NOMO-1 treated with DMSO at 0.1 percent for 48 hours (cell line): Measurements from ENCODE around the gene SERPINA4.

Source experiments
- DNase-seq: peaks from one replicate; lab custom pipeline; 2025; ENCODE audit not compliant: unreplicated experiment; lab: John Stamatoyannopoulos, UW

Gene SERPINA4

DNA sequence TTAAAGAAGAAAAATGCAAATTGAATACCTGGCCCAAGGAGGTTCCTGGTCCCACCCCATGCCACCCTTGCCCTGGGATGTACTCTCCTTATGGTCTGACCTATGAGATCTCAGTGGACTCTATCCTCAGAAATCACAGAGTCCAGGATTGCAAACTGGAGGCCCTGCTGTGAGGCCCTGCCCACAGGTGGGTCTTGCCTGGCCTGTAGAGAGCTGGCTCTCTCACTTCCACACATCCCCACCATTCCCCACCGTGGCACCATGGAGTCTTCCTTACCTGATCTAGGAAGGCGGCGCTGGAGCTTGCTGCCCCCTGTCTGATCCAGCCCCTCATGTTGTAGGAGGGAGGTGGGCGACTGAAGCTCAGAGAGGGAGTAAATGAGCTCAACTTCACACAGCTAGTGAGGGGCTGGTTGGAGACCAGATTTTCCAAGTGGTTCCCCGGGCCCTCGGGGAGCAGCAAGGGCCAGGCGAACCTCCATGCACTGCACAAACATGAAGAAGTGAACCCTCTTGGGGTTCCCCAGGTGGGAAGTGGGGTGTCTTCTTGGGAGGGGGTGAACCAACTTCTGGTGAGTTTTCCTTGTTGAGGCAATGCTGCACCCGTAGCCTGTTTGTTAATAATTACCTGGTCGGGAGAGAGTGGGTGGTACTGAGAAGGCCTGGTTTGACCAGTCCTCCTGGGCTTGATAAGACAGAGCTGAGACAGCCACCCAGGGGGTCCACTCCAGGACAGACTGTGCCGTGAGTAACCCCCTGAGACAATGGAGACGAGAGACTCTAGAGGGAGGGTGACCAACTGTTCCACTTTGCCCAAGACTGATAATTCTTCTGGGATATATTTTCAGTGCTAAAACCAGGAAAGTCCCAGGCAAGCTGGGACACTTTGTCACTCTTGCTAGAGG, at the start of gene SERPINA4:
Gene SERPINA4 (plus strand): TSS at position 692 of the 905 bp plus-strand sequence. CDS start 2,041 bp downstream, outside the sequence.
- no peak for DNase-seq

DNA sequence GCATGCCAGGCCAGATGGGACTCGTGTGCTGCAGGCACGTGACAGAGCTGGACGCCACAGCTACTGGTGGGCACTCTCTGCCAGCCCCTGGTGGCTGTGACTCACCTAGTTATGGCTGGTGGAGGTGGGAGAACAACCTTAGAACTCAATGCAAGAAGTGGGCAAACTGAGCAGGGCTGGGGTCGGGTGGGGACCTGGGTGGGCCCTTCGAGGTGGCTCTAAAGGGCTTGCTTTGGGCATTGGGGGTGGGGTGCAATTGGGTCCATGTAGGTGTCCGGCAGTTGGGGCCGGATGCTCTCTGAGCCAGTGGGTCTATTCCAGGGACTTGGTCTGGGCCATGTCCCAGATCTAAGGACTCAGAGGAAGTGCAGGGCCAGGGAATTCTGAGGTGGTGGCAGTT, 46.9 kb upstream of the SERPINA4 start:
- DNase-seq: no peak

DNA sequence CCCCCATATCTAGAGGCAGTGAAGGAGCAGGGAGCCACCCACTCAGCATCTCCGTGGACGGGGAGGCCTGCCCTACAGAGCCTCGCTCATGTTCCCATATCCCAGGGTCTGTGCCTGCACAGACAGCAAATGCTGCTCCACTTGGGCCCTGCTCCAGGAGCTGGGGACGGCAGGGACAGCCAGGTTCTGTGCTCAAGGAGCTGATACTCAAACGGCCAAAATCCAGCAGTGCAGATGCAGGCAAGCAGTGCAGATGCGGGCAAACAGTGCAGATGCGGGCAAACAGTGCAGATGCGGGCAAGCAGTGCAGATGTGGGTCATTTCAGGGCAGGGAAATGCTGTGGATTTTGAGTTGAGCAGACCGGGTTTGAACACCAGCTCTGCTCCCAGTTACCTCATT, 45.8 kb upstream of the SERPINA4 start:
- DNase-seq: no peak

DNA sequence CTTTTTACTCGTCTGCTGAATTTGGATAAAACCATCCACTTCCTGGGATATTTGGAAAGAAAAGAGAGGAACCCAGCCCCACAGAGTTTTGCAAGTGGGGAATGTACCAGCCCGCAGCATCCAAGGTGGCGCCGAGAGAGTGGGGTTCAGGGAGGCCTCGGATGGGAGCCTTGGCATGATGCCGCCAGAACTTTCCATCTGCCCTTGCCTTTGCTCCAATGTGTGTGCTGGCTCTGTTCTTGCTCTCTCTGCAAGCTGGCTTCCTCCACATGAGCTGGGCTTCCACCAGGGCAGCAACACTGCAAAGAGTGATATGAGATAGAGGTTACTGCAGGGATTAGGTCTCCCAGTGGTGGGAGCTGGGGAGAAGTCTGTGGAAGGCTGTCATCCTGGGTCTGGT, 45.4 kb upstream of the SERPINA4 start:
- DNase-seq: no peak

DNA sequence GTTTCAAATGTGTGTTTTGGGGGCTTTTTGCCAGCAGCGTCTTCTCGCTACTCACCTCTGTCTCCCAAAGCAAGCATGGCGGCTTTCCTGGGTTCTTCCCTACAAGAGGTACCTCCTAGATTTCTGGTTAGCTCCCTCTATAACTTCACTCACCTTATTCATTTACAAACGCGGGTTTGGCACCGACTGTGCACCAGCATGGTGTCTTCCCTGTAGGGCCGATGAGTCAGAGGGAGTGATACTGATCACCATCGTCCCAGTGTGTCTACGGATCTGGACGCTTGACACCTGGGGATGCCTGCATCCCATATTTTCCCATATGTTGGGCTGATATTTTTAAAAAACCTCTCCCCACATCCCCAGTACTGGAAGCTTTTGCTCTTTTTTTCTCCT, 44.0 kb upstream of the SERPINA4 start:
- DNase-seq: no peak

GRCh38 chr14:94517641-94518257, 43.5 kb upstream of the SERPINA4 start:
- no peak for DNase-seq

DNA sequence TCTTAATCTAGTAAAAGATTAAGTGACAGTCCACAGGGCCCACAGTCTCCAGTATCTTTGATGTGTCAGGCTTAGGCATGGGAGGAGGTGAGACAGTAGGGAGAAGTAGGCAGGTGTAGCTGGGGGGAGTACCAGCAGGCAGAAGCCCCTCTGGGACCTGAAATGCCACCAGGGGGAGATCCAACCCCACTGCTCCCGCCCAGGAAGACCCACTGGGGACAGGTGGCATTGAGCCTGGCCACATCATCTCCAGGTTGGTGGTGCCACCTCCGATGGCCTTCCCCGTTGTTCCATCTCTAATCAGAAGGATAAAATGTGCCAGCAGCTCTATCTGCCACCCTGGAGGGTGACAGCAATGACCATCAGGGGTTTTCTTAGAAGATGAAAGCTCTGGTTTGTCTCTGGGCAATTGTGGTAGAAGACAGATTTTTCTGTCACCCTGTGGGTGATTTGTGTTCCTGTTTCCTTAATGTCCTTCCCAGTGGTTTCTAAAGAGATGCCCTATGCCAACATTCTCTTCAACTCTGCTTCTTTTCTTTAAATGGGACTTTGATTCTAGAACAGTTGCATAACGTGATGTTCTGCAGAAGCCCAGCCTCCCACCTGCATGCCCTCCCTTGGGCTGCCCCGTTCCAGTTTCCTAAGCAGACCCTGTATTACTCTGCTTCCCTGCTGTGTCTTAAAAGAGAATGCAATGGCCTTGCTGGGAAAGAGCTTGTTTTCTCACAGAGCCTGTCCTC, 39.7 kb upstream of the SERPINA4 start:
- no peak for DNase-seq

GRCh38 chr14:94522115-94522724, 39.0 kb upstream of the SERPINA4 start:
- DNase-seq: no peak

DNA sequence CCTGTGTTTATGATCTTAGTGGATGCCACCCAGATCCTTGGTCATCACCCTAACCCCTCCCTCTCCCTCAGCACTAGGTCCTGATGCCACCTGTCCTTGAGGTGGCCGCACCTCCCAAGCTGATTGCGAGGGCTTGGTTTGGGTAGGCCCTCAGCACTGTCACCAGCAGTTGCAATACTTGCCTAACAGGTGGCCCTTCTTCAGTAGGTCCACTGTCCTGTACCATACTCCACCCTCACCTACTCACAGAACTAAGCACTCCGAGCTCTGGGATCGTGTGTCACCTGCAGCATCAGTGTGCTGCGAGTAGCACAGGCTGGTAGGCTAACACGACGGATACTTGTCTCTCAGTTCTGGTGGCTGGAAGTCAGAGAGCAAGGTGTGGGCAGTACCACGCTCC, 38.0 kb upstream of the SERPINA4 start:
- no peak for DNase-seq

GRCh38 chr14:94524093-94524492, 37.1 kb upstream of the SERPINA4 start:
- DNase-seq: no peak

- DNase-seq: no peak
These were observed 30.1 kb upstream of the SERPINA4 start for GRCh38 chr14:94531187-94531586.

DNA sequence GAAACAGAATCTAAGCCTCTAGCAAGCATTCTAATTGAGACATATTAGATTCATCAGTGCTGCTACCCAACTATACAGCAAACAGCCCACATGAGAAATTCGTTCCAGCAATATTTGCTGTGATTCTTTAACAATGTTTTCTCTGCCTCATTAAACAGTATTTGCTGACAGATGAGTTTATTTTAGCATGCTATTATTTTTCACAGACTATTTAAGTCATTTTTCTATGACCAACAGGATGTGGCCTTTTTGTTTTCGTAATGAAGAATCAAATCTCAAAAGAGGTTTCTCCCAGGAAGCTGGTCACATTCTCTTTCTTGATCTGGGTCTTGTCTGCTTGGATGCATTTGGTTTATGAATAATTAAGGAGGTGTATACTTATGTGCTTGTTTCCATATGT, 28.8 kb upstream of the SERPINA4 start:
- DNase-seq: no peak

- DNase-seq: no peak
These were observed 25.7 kb upstream of the SERPINA4 start for GRCh38 chr14:94535506-94535905.

DNA sequence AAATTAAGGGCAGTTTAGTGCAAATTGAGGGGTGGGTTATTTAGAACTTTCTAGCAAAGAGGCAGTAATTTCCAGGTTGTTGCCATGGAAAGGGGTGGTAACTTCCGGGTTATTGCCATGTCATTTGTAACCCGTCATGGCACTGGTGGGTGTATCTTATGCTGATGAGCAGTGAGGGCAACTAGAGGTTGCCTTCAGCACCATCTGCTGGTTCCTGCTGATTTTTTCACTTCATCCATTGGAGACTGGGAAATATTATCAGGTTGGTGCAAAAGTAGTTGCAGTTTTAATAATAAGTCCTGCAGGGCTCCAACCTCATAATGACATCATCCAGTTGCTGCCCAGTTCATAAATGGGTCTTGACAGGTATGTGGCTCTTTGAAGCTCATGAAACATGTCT, 24.4 kb upstream of the SERPINA4 start:
- DNase-seq: no peak

DNA sequence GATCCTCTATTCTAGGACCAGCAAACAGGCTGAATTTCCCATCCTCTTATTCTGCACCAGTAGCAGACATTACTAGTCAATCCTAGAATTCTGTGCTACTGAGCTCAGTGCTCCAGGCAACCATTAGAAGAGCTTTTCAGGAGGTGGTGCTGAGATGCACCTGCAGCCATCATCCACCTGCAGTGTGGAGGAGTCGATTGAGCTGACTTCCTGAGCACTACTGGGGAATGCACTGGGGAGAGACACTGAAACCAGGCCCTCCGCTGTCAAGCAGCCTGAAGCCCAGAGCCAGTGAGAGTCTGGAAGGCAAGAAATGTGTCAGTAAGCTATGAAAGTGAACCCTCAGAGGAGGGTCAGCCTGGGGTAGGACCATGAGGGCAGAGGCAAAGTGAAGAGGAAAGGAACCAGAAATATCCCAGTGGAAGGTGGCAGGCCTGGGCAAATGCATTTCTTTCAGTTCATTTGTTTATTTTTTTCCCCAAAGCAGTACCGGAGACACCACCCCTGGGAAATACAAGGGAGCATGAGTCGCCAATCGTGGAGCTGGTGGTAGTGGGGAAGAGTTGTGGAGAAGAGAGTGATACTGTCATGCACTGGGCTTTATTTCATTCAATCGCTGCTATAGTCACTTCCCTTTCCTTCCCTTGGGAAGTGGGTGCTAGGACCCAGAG, 23.0 kb upstream of the SERPINA4 start:
- no peak for DNase-seq

GRCh38 chr14:94539181-94539580, 22.1 kb upstream of the SERPINA4 start:
- DNase-seq: no peak

- no peak for DNase-seq
These were observed 21.0 kb upstream of the SERPINA4 start for GRCh38 chr14:94540031-94540794.

DNA sequence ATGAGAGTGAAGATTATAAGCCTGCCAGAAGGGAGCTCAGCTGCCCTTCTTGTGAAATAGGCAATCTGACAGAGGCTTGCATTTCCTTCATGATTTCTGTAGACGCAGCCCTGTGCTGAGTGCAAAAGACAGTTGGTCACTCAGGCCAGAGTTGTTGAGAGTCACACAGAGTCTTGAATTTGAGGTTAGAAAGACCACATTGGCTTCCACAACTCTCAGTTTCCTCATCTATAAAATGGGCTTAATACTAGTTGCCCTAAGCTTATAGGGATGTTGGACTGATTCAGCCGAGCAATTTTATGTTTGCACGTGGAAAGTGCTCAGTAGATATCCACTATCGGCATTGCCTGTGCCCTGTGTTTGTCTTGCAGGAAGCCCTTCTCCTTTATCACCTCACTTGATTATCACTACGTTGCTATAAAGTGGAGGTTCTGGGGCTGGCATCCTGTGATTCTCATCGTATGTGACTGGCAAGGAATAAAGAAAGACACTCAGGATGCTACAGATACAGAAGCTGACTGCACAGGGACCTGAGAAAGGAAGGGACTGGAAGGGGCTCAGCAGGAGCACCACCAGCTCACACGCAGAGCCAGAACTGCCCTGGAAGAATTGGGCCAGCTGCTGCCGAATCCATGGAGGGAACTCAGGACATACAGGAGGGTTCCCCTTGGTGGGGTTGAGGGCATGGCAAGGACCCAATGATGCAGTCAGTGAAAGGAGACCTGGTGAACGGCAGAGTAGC, 19.8 kb upstream of the SERPINA4 start:
- DNase-seq: no peak

- no peak for DNase-seq
These were observed 19.0 kb upstream of the SERPINA4 start for GRCh38 chr14:94542111-94542810.
